HCT116 (cell line): ENCODE data around the gene SYNE2. TPM values are rescaled to one million over a fixed set of nuclear protein-coding genes. Genes with fewer than 3 reads are reported as not detected.
A peak's percentile ranks its signal among the peaks of the same experiment; 100 is the strongest.

Experiments
- ATAC-seq: fragments of 200-7000 bp; cut with Tn5 transposase; 2 replicates; pipeline ENCODE4 v1.9.1; 2020; ENCODE audit warnings: mild to moderate bottlenecking, moderate library complexity
- BruUV-seq: library from RNA; stranded (reverse); fragments of 400-500 nt; replicated peaks from 2 replicates; lab custom pipeline; 2021; lab: Mats Ljungman, UMichigan
- CTCF ChIA-PET: fragments of 300-600 bp; sonication (Branson Sonifier 250); formaldehyde crosslinking; loops from one replicate; lab custom pipeline; 2021; ENCODE audit warnings: antibody characterized with exemption; lab: Charles Lee
- POLR2A ChIA-PET: fragments of 300-600, 350-600 bp; sonication (Branson Sonifier 250); formaldehyde crosslinking; loops from one replicate; lab custom pipeline; 2021; ENCODE audit warnings: antibody characterized with exemption; lab: Charles Lee
- RAD21 ChIA-PET, 2 experiments: fragments of 300-600 bp; sonication (Branson Sonifier 250); formaldehyde crosslinking; loops; one replicate each; lab custom pipeline; 2023; ENCODE audit warnings: low total read pairs in 2 of 2; ENCODE audit not compliant: uncharacterized antibody in 2 of 2, unreplicated experiment in 2 of 2, low non-redundant PET in 1 of 2; lab: Charles Lee
- DNase-seq: peaks from one replicate; pipeline ENCODE4 v3.0.0-alpha.2; 2010; ENCODE audit warnings: low read depth, low spot score
- H2AFZ ChIP-seq: fragments of 200-600 bp; shearing (Covaris generic), sonication (generic); 2 replicates; pipeline ENCODE4 v1.6.1; 2017; ENCODE audit warnings: low read depth, mixed run types, mixed read lengths, antibody characterized with exemption, low read length; ENCODE audit not compliant: poor library complexity, severe bottlenecking
- H3K27ac ChIP-seq: 2 replicates; pipeline ENCODE4 v1.5.1; 2012; ENCODE audit warnings: low read depth, low read length
- H3K27me3 ChIP-seq: fragments of 200-600 bp; sonication (generic); 2 replicates; pipeline ENCODE4 v1.6.1; 2016; ENCODE audit warnings: mixed run types, low read length, mixed read lengths; ENCODE audit not compliant: insufficient read depth
- H3K36me3 ChIP-seq, 2 experiments: fragments of 200-500 bp in 1 of 2; fragments of 200-600 bp in 1 of 2; sonication (Bioruptor generic) in 1 of 2; sonication (generic) in 1 of 2; 2 replicates each; pipeline versions ENCODE4 v1.5.1 to v1.6.1; 2014 to 2016; ENCODE audit warnings: low read length in 2 of 2, inconsistent platforms in 1 of 2, mixed read lengths in 1 of 2, mixed run types in 1 of 2; ENCODE audit not compliant: insufficient read depth in 2 of 2, control insufficient read depth in 1 of 2
- H3K4me1 ChIP-seq, 2 experiments: fragments of 200-600 bp in 1 of 2; sonication (generic) in 1 of 2; 2 replicates each; pipeline versions ENCODE4 v1.5.1 to v1.6.1; 2012 to 2017; ENCODE audit warnings: low read length in 2 of 2, inconsistent platforms in 1 of 2, mild to moderate bottlenecking in 1 of 2, mixed read lengths in 1 of 2, mixed run types in 1 of 2, moderate library complexity in 1 of 2; ENCODE audit not compliant: insufficient read depth in 2 of 2, control insufficient read depth in 1 of 2
- H3K4me2 ChIP-seq: fragments of 200-600 bp; sonication (generic); 2 replicates; pipeline ENCODE4 v1.6.1; 2017; ENCODE audit warnings: mixed run types, low read length, mixed read lengths
- H3K4me3 ChIP-seq, 2 experiments: fragments of 200-600 bp in 1 of 2; sonication (generic) in 1 of 2; replicated peaks in 1 of 2; 2 replicates each; pipeline ENCODE4 v1.5.1; 2011 to 2016; ENCODE audit warnings: low read length in 2 of 2, control low read depth in 1 of 2, low read depth in 1 of 2, mild to moderate bottlenecking in 1 of 2, mixed read lengths in 1 of 2, mixed run types in 1 of 2
- H3K79me2 ChIP-seq: fragments of 200-600 bp; sonication (generic); 2 replicates; pipeline ENCODE4 v1.6.1; 2017; ENCODE audit warnings: mild to moderate bottlenecking, mixed run types, low read length, moderate library complexity, mixed read lengths; ENCODE audit not compliant: insufficient read depth
- H3K9ac ChIP-seq: fragments of 200-600 bp; sonication (generic); 2 replicates; pipeline ENCODE4 v1.6.1; 2016; ENCODE audit warnings: low read length, mixed read lengths
- H3K9me2 ChIP-seq: fragments of 200-600 bp; sonication (generic), shearing (Covaris generic); 2 replicates; pipeline ENCODE4 v1.6.1; 2017; ENCODE audit warnings: mixed run types, mild to moderate bottlenecking, moderate library complexity; ENCODE audit not compliant: insufficient read depth
- H3K9me3 ChIP-seq, 2 experiments: fragments of 200-500 bp in 1 of 2; fragments of 200-600 bp in 1 of 2; sonication (Bioruptor generic) in 1 of 2; sonication (generic) in 1 of 2; 2 replicates each; pipeline ENCODE4 v1.6.1; 2014 to 2017; ENCODE audit warnings: low read length in 2 of 2, mixed read lengths in 2 of 2, inconsistent platforms in 1 of 2, low read depth in 1 of 2, mild to moderate bottlenecking in 1 of 2, mixed run types in 1 of 2, moderate library complexity in 1 of 2; ENCODE audit not compliant: control insufficient read depth in 1 of 2, insufficient read depth in 1 of 2
- H4K20me1 ChIP-seq: fragments of 200-600 bp; sonication (generic), shearing (Covaris generic); 2 replicates; pipeline ENCODE4 v1.6.1; 2017; ENCODE audit warnings: mixed run types, mild to moderate bottlenecking, moderate library complexity; ENCODE audit not compliant: insufficient read depth
- CBX3 ChIP-seq: IDR thresholded peaks from 2 replicates; pipeline ENCODE4 v1.6.1; 2012; ENCODE audit warnings: low read depth
- CEBPB ChIP-seq: IDR thresholded peaks from 2 replicates; pipeline ENCODE4 v1.6.1; 2012; ENCODE audit warnings: low read depth
- EGR1 ChIP-seq: IDR thresholded peaks from 2 replicates; pipeline ENCODE4 v1.6.1; 2012; ENCODE audit warnings: low read depth
- EZH2phosphoT487 ChIP-seq: fragments of 200-600 bp; IDR thresholded peaks from 2 replicates; pipeline ENCODE4 v1.6.1; 2018; ENCODE audit warnings: antibody characterized with exemption, borderline replicate concordance
- FOSL1 ChIP-seq: IDR thresholded peaks from 2 replicates; pipeline ENCODE4 v1.6.1; 2012; ENCODE audit warnings: low read depth
- JUND ChIP-seq: IDR thresholded peaks from 2 replicates; pipeline ENCODE4 v1.6.1; 2012
- POLR2A ChIP-seq: IDR thresholded peaks from 2 replicates; pipeline ENCODE4 v1.7.0; 2011; ENCODE audit warnings: borderline replicate concordance; ENCODE audit not compliant: insufficient read depth, insufficient read length; ENCODE audit errors: extremely low read depth
- POLR2AphosphoS5 ChIP-seq: IDR thresholded peaks from 2 replicates; pipeline ENCODE4 v1.6.1; 2011; ENCODE audit warnings: mild to moderate bottlenecking, low read depth, low read length, moderate library complexity
- RAD21 ChIP-seq: IDR thresholded peaks from 2 replicates; pipeline ENCODE4 v1.6.1; 2012; ENCODE audit warnings: low read depth, mild to moderate bottlenecking
- SP1 ChIP-seq: IDR thresholded peaks from 2 replicates; pipeline ENCODE4 v1.6.1; 2012; ENCODE audit warnings: low read depth
- SRF ChIP-seq: IDR thresholded peaks from 2 replicates; pipeline ENCODE4 v1.6.1; 2012; ENCODE audit warnings: low read depth
- intact Hi-C: fragments of 100-400 bp; cut with micrococcal nuclease; formaldehyde crosslinking; loops from 2 replicates; pipeline ENCODE4 v1.10.0; 2022
- total RNA-seq: library from RNA; stranded (reverse); gene quantifications from one replicate; pipeline ENCODE4 v1.2.1, GENCODE V29; 2021; ENCODE audit not compliant: unreplicated experiment
- TF ChIP-seq, protein P1 (sequence below), 3 experiments: fragments of 200-600 bp in 1 of 3; sonication (generic) in 1 of 3; IDR thresholded peaks in 2 of 3; conservative IDR thresholded peaks in 1 of 3; 2 replicates each; pipeline ENCODE4 v1.5.1; 2012 to 2017; ENCODE audit warnings: low read depth in 2 of 3, low read length in 2 of 3, antibody characterized with exemption in 1 of 3, borderline replicate concordance in 1 of 3, control low read depth in 1 of 3, mild to moderate bottlenecking in 1 of 3, mixed read lengths in 1 of 3, mixed run types in 1 of 3, moderate library complexity in 1 of 3; ENCODE audit not compliant: insufficient read depth in 1 of 3
- TF ChIP-seq, protein P2 (sequence below): IDR thresholded peaks from 2 replicates; pipeline ENCODE4 v1.6.1; 2012
- TF ChIP-seq, protein P3 (sequence below): IDR thresholded peaks from 2 replicates; pipeline ENCODE4 v1.6.1; 2012; ENCODE audit warnings: low read depth

The SYNE2 gene
- total RNA-seq, 1 experiment from 2014 or later, result 28.8 TPM

DNA sequence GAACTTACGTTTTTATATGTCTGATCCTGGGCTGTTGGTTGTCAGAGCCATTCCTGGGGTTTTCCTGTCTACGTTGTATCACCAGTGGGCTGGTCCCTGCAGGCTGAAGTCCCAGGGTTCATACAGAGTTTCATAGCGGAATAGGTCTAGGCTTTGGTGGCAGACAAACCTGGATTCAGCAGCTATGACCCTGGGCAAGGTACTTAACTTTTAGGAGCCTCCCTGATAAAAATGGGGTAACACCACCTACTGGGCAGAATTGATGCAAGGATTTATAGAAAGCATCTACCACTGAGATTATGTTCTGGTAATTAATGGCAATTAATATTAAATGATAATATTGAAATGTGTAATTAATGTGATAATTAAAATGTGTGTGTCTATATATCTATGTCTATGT is 141.2 kb downstream of the SYNE2 start:
- DNase-seq, result no peak
- intact Hi-C loops, result no loop called here
- CTCF ChIA-PET, result no interaction called here
- Histone ChIP-seq H3K4me3 (no peak overlapping the region), H3K27ac (no peak overlapping the region), H3K9me2 (no peaks in the 10 kb centered on the region), H3K9me3 (no peaks in the 10 kb centered on the region), H3K4me2 (no peak overlapping the region)
- no TSS peak for BruUV-seq
- TF ChIP-seq, protein P1, sequence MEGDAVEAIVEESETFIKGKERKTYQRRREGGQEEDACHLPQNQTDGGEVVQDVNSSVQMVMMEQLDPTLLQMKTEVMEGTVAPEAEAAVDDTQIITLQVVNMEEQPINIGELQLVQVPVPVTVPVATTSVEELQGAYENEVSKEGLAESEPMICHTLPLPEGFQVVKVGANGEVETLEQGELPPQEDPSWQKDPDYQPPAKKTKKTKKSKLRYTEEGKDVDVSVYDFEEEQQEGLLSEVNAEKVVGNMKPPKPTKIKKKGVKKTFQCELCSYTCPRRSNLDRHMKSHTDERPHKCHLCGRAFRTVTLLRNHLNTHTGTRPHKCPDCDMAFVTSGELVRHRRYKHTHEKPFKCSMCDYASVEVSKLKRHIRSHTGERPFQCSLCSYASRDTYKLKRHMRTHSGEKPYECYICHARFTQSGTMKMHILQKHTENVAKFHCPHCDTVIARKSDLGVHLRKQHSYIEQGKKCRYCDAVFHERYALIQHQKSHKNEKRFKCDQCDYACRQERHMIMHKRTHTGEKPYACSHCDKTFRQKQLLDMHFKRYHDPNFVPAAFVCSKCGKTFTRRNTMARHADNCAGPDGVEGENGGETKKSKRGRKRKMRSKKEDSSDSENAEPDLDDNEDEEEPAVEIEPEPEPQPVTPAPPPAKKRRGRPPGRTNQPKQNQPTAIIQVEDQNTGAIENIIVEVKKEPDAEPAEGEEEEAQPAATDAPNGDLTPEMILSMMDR (IDR thresholded peaks at IDR 0.05 in 2 of 3, conservative IDR thresholded peaks at IDR 0.05 in 1 of 3; ENCODE audit: borderline replicate concordance in 1 of 3, insufficient read depth in 1 of 3, low read depth in 2 of 3, low read length in 2 of 3), result peak; percentile 10 to 26 (median 20); a peak in 2 of 6 replicates
- no peak for TF ChIP-seq CBX3
- peak; percentile 38; the same call in 1 of the 2 replicates for TF ChIP-seq RAD21
- no peak for TF ChIP-seq EGR1
- no peak for TF ChIP-seq POLR2A
- TF ChIP-seq, all 23 proteins: peak for 2
- ChIA-PET RAD21 (no interaction called here), POLR2A (no interaction called here)
- H3K4me1 ChIP-seq, result no peaks in the 10 kb centered on the region
- H2AFZ ChIP-seq, result no peak overlapping the region
- no peak; the same call in 1 of the 2 replicates for ATAC-seq
- H3K9ac ChIP-seq, result no peak overlapping the region
- H3K27me3 ChIP-seq, result no peaks in the 10 kb centered on the region
- peaks cover 0 to 9% of the 10 kb centered on the region in 2 experiments; a peak in 1 of 4 replicates for H3K36me3 ChIP-seq
- no peaks in the 10 kb centered on the region for H4K20me1 ChIP-seq
- H3K79me2 ChIP-seq, result no peaks in the 10 kb centered on the region

GRCh38 chr14:63995285-63995684 is 142.5 kb downstream of the SYNE2 start:
- POLR2A ChIA-PET, result no interaction called here
- ATAC-seq, result no peak
- intact Hi-C loops, result no loop called here
- TF ChIP-seq FOSL1 (no peak), EZH2phosphoT487 (no peak), SRF (no peak), POLR2AphosphoS5 (no peak), CEBPB (no peak), JUND (no peak), SP1 (no peak)
- TF ChIP-seq, protein P2, sequence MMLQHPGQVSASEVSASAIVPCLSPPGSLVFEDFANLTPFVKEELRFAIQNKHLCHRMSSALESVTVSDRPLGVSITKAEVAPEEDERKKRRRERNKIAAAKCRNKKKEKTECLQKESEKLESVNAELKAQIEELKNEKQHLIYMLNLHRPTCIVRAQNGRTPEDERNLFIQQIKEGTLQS, result no peak
- TF ChIP-seq, protein P3, sequence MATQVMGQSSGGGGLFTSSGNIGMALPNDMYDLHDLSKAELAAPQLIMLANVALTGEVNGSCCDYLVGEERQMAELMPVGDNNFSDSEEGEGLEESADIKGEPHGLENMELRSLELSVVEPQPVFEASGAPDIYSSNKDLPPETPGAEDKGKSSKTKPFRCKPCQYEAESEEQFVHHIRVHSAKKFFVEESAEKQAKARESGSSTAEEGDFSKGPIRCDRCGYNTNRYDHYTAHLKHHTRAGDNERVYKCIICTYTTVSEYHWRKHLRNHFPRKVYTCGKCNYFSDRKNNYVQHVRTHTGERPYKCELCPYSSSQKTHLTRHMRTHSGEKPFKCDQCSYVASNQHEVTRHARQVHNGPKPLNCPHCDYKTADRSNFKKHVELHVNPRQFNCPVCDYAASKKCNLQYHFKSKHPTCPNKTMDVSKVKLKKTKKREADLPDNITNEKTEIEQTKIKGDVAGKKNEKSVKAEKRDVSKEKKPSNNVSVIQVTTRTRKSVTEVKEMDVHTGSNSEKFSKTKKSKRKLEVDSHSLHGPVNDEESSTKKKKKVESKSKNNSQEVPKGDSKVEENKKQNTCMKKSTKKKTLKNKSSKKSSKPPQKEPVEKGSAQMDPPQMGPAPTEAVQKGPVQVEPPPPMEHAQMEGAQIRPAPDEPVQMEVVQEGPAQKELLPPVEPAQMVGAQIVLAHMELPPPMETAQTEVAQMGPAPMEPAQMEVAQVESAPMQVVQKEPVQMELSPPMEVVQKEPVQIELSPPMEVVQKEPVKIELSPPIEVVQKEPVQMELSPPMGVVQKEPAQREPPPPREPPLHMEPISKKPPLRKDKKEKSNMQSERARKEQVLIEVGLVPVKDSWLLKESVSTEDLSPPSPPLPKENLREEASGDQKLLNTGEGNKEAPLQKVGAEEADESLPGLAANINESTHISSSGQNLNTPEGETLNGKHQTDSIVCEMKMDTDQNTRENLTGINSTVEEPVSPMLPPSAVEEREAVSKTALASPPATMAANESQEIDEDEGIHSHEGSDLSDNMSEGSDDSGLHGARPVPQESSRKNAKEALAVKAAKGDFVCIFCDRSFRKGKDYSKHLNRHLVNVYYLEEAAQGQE, result no peak

More at GRCh38 chr14:63995285-63995684, 142.5 kb downstream of the SYNE2 start:
- ChIA-PET RAD21 (no interaction called here), CTCF (interaction anchor here (0.6 kb wide), 2 partner anchors 16 to 162 kb away, joined by 3 read pairs; no protein-coding TSS in a partner anchor)
- Histone ChIP-seq H3K9me2 (no peaks in the 10 kb centered on the region), H3K4me1 (no peaks in the 10 kb centered on the region), H2AFZ (no peak overlapping the region), H3K9ac (no peak overlapping the region), H3K9me3 (no peaks in the 10 kb centered on the region), H3K27ac (no peak overlapping the region), H3K4me3 (no peak overlapping the region), H3K36me3 (peaks cover 0 to 13% of the 10 kb centered on the region in 2 experiments; a peak in 1 of 4 replicates), H4K20me1 (no peaks in the 10 kb centered on the region), H3K79me2 (no peaks in the 10 kb centered on the region), H3K27me3 (no peaks in the 10 kb centered on the region), H3K4me2 (no peak overlapping the region)
- no peak for DNase-seq
- no TSS peak for BruUV-seq
